Ascending aorta (tissue), 2 donors: ENCODE results near the gene AIM2. TPM values are rescaled to one million over a fixed set of nuclear protein-coding genes. Genes with fewer than 3 reads are reported as not detected.
A peak's percentile ranks its signal among the peaks of the same experiment; 100 is the strongest.

ENCODE experiments used
- DNase-seq, 2 donors: peaks; one replicate each; pipeline ENCODE4 v3.0.0-alpha.2; 2019; ENCODE audit warnings: low spot score in 2 of 2
- H3K27ac ChIP-seq, 2 donors: fragments of 200-600 bp; sonication (generic); one replicate each; pipeline ENCODE4 v1.5.1; 2016 to 2017; ENCODE audit warnings: mild to moderate bottlenecking in 1 of 2
- H3K27me3 ChIP-seq: fragments of 200-600 bp; sonication (generic); one replicate; pipeline ENCODE4 v1.5.1; 2017
- H3K36me3 ChIP-seq, 2 donors: fragments of 200-600 bp; sonication (generic); one replicate each; pipeline ENCODE4 v1.5.1; 2016
- H3K4me1 ChIP-seq, 2 donors: fragments of 200-600 bp; sonication (generic); one replicate each; pipeline ENCODE4 v1.5.1; 2016 to 2017; ENCODE audit warnings: mild to moderate bottlenecking in 1 of 2
- H3K4me3 ChIP-seq, 2 donors: fragments of 200-600 bp; sonication (generic); one replicate each; pipeline ENCODE4 v1.5.1; 2016 to 2017; ENCODE audit warnings: mild to moderate bottlenecking in 1 of 2
- H3K9me3 ChIP-seq, 2 donors: fragments of 200-600 bp; sonication (generic); one replicate each; pipeline ENCODE4 v1.5.1; 2016
- intact Hi-C: fragments of 100-400 bp; cut with DNase I; formaldehyde crosslinking; loops from one replicate; pipeline ENCODE4 v1.15.1; 2023
- total RNA-seq: library from RNA; depleted of rRNA; stranded (reverse); fragments of >200 nt; gene quantifications from one replicate; pipeline ENCODE4 v1.1.0, GENCODE V29; 2016
- TF ChIP-seq, protein P1 (sequence below), 3 experiments: fragments of 200-600 bp in 2 of 3; fragments of 450-650 bp in 1 of 3; sonication (generic) in 2 of 3; IDR thresholded peaks; one replicate each; pipeline ENCODE4 v1.5.1; 2016 to 2019; ENCODE audit warnings: antibody characterized with exemption in 3 of 3, mild to moderate bottlenecking in 1 of 3, moderate library complexity in 1 of 3

Gene AIM2
- total RNA-seq, 1 donor from 2014 or later = 0.43 TPM

DNA sequence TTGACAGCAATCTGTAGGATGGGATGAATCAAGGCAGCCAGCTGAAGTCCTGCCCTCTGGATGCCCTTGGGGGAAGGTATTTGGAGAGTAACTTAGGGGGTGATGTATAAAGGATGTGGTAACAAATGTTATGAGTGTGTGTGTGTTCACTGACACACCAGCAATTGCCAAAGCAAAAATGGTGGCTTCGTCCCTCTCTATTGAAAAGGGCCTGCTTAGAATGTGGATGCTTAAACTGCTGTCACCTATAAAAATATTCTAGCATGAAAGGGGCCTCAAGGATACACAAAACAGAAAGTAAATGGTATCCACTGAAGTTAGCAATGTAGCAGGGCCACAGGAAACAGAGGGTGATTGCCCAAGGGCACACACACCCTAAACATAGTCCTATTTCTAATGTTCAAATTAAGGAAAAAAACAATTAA is 15.1 kb upstream of the AIM2 start:
- no peaks in the 10 kb centered on the region for H3K4me1 ChIP-seq
- H3K27me3 ChIP-seq = no peaks in the 10 kb centered on the region
- TF ChIP-seq, protein P1, sequence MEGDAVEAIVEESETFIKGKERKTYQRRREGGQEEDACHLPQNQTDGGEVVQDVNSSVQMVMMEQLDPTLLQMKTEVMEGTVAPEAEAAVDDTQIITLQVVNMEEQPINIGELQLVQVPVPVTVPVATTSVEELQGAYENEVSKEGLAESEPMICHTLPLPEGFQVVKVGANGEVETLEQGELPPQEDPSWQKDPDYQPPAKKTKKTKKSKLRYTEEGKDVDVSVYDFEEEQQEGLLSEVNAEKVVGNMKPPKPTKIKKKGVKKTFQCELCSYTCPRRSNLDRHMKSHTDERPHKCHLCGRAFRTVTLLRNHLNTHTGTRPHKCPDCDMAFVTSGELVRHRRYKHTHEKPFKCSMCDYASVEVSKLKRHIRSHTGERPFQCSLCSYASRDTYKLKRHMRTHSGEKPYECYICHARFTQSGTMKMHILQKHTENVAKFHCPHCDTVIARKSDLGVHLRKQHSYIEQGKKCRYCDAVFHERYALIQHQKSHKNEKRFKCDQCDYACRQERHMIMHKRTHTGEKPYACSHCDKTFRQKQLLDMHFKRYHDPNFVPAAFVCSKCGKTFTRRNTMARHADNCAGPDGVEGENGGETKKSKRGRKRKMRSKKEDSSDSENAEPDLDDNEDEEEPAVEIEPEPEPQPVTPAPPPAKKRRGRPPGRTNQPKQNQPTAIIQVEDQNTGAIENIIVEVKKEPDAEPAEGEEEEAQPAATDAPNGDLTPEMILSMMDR (IDR thresholded peaks at IDR 0.05) = no peak
- no peaks in the 10 kb centered on the region for H3K9me3 ChIP-seq
- DNase-seq = no peak
- no peaks in the 10 kb centered on the region for H3K36me3 ChIP-seq
- intact Hi-C loops = no loop called here
- H3K27ac ChIP-seq = no peak overlapping the region
- H3K4me3 ChIP-seq = no peak overlapping the region

DNA sequence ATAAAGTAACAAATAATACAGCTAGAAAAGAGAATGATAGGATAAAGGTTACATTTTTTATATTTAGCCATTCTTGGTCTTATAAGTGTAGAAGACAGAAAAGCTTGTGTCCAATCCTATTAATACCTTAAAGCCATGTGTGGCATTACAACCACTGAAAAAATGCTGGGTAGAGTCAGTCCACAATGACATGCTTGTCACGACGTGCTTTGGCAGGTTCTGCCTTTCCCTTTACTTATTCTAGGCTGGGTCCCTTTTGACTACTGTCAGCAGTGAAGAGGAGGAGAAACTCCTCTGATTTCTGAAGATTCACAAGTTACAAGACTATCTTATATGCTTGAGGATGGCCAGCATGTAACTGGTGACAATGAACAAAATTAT is 14.6 kb upstream of the AIM2 start:
- DNase-seq = no peak
- TF ChIP-seq, protein P1 (IDR thresholded peaks at IDR 0.05) = no peak
- no peak overlapping the region for H3K27ac ChIP-seq
- no peak overlapping the region for H3K4me3 ChIP-seq
- intact Hi-C loops = no loop called here
- no peaks in the 10 kb centered on the region for H3K27me3 ChIP-seq
- H3K9me3 ChIP-seq = no peaks in the 10 kb centered on the region
- no peaks in the 10 kb centered on the region for H3K36me3 ChIP-seq
- H3K4me1 ChIP-seq = no peaks in the 10 kb centered on the region

DNA sequence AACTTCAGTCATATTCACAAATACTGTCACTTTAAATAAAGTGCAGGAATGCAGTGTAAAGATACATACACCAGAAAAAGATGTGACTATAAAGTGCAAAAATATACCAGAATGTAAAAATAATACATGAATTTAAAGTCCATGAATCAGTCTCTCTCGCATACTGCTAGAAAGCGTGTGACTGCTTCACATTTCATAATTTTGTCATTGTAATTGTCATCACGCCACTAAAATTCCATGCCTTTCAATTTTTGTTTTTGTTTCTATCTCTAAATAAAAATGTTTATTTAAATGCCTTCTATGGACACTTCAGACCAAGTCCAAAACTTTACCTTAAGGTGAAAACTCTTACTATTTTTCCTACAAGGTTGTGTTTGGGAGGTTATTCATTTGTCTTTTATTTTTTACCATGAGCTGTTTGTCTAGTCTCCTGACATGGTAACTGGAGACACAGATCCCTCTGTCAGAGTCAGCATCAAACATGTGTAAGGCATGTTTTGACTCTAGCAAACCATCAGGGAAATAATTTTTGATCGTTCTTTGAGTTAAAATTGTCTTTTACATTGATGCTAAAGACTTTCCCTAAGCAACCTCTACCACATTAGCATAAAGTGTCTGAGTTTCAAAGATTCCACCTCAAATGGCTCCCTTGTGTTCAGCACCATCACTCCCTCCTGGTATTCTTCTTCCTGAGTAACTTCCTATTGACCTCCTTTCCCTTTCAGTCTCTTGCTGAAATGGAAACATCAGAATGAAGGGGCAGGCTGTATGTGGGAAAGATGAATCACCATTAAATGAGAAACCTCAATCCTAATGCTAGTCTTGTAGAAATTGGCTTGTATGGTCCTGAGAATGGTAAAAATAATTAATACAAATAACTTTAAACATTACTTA is 14.0 kb upstream of the AIM2 start:
- Histone ChIP-seq H3K36me3 (no peaks in the 10 kb centered on the region), H3K4me1 (no peaks in the 10 kb centered on the region), H3K27ac (no peak overlapping the region), H3K4me3 (no peak overlapping the region), H3K27me3 (no peaks in the 10 kb centered on the region), H3K9me3 (no peaks in the 10 kb centered on the region)
- intact Hi-C loops = no loop called here
- no peak for DNase-seq
- TF ChIP-seq, protein P1 (IDR thresholded peaks at IDR 0.05) = no peak

DNA sequence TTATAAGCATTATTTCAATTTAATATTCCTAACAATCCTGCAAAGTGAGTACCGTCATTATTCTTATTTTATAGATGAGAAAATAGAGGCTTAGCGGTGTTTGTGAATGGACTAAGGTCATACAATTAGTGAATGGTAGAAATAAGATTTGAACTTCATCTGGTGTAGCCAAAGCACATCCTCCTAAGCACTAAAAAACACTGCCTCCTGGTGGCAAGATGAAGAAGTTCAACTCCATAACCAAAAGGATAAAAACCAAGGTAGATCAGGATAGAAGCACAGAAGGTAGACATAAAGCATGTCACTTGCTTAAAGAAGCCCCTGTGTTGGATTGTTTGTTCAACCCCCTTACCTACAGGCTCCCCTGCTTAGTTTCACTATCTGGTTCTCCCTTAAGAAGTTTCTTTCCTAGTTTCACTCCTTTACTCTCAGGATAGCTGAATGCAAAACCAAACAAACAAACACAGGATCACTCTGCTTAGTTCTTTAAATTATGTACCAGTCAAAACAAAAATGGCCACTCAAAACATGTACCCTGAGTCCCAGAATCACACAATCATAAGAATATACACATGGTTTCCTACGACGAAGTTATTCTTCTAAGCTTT is 12.7 kb upstream of the AIM2 start:
- Histone ChIP-seq H3K4me1 (no peaks in the 10 kb centered on the region), H3K27me3 (no peaks in the 10 kb centered on the region), H3K27ac (no peak overlapping the region), H3K4me3 (no peak overlapping the region), H3K9me3 (no peaks in the 10 kb centered on the region), H3K36me3 (no peaks in the 10 kb centered on the region)
- intact Hi-C loops = no loop called here
- DNase-seq = no peak
- TF ChIP-seq, protein P1 (IDR thresholded peaks at IDR 0.05) = peak in 2 of 3 experiments; percentile 31 to 34

DNA sequence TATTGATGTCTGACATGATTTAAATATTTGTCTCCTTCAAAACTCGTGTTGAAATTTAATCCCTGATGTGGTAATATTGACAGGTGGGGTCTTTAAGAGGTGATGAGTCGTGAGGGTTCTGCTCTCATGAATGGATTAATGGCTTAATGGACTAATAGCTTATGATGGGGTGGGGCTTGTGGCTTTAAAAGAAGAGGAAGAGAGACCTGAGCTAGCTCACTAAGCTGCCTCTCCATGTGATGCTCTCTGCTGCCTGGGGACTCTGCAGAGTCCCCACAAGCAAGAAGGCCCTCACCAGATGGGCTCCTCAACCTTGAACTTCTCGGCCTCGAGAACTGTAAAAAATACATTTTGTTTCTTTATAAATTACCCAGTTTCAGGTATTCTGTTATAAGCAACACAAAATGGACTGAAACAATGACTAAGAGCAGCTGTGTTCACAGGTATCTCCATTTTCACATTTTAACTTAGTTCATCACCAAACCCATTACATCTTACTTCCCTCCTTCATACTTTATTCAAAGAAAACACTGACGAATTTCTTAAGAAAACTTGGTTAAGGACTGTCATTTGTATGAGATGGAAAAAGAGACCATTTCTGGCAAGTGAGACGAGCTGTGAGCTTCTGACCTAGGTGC is 12.1 kb upstream of the AIM2 start:
- no peaks in the 10 kb centered on the region for H3K36me3 ChIP-seq
- TF ChIP-seq, protein P1 (IDR thresholded peaks at IDR 0.05) = no peak
- intact Hi-C loops = no loop called here

More for the DNA sequence above, 12.1 kb upstream of the AIM2 start:
- no peak for DNase-seq
- Histone ChIP-seq H3K27ac (no peak overlapping the region), H3K27me3 (no peaks in the 10 kb centered on the region), H3K4me1 (no peaks in the 10 kb centered on the region), H3K4me3 (no peak overlapping the region), H3K9me3 (no peaks in the 10 kb centered on the region)
